ENCODE data around the gene MAML3.

The MAML3 gene

DNA sequence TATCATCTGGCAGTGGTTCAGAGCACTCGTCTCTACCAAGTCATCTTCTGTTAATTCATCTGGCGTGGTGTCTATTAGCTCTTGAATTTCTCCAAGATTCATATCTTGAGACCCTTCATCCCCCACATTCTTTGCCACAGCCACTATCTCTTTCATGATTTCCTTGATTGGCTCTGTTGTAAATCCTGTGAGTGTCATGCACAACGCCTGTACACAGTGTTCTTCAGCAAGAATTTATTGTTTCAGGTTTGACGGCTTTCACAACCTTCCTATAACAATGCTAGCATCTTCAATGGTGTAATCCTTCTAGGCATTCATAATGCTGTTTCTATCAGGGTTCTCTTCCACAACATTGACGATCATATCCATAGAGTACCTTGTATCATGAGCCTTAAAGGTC is 457.5 kb downstream of the MAML3 start:
- no peak overlapping the region for H3K27ac Mint-ChIP-seq
- no peaks in the 10 kb centered on the region for H3K4me1 Mint-ChIP-seq (ENCODE audit: low read depth)
- H3K4me3 Mint-ChIP-seq = no peak overlapping the region
- peaks cover 4% of the 10 kb centered on the region for H3K9me3 Mint-ChIP-seq
- H3K36me3 Mint-ChIP-seq (ENCODE audit: low read depth) = no peaks in the 10 kb centered on the region
- DNase-seq = no peak
- no peaks in the 10 kb centered on the region for H3K27me3 Mint-ChIP-seq

DNA sequence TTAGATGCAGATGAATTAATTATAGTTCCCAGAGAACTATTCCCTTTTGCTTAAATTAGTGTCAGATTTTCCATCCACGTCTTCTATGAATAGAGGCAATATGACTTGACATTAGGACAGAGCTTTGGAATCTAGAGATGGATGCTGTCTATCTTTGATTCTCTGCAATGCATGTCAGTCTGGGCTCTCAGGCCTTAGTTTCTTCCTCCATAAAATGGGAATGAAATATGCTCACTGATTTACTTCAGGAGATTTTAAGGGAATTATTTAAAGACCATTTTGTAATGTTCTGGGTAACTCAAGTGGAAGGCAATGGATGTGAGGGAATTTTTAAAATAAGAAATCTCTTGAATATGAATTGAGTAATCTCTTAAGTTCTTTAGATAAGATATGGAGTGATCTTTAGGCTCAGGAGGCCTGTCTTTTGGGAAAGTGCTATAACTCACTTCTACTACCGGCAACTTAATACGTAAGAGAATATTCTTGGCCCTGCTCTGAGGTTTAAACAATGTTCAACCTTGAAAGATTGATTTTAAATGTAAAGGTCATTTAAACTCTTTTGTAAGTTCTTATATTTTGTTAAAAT is 459.4 kb downstream of the MAML3 start:
- H3K4me3 Mint-ChIP-seq = no peak overlapping the region
- peaks cover 4% of the 10 kb centered on the region for H3K9me3 Mint-ChIP-seq
- no peaks in the 10 kb centered on the region for H3K4me1 Mint-ChIP-seq (ENCODE audit: low read depth)
- DNase-seq = no peak
- H3K27ac Mint-ChIP-seq = no peak overlapping the region
- no peaks in the 10 kb centered on the region for H3K36me3 Mint-ChIP-seq (ENCODE audit: low read depth)
- H3K27me3 Mint-ChIP-seq = no peaks in the 10 kb centered on the region

DNA sequence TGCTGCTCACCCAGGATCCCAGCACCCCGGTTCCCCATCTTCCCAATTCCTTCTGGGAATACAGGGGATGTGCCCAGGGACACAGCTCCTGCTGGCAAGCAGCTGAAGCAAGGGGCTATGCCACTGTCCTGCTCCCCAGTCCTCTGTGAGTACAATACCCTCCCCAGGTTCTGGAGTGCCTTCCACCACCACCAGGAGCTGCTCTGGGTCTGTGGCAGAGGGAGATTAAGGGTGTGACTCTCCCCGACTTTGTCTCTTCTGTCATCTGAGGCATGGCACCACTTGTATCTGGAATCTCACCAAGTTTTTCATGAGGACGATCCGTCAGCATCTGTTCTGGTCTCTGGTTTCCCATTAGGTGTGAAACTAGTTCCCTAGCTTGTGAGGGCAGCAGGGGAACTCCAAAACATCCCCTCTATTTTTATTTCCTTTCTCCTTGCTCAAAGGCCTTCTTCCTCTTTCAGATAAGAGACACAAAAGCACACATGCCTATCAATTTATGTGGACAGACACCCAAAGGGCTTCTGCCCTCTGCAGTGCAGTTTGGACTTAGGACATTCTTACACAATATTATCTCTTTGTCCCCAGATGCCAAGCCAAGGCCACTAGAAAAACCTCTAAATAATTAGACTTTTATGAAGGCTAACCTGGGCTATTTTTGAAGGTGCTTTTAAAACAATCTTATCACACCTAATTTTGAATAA is 461.5 kb downstream of the MAML3 start:
- Mint-ChIP-seq H3K9me3 (peaks cover 2% of the 10 kb centered on the region), H3K4me1 (ENCODE audit: low read depth) (no peaks in the 10 kb centered on the region), H3K36me3 (ENCODE audit: low read depth) (no peaks in the 10 kb centered on the region), H3K27ac (no peak overlapping the region), H3K27me3 (no peaks in the 10 kb centered on the region), H3K4me3 (no peak overlapping the region)
- no peak for DNase-seq

DNA sequence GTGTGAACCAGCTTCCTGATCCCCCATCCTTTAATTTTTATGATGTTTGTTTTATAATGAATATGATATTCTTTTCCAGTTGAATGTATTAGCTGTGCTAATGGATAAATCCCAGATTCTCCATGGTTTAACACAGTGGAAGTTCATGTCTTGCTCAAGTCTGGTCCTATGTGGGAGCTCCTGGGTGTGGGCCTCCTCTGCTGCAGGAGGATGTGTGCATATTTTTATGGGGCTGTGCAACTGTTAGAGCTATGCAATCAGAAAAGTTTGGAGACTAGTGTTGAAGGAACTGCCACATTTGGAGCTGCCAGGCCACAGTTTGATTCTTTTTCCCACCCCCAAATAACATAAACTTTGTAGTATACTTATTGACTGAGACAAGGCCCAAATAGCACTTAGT is 463.6 kb downstream of the MAML3 start:
- Mint-ChIP-seq H3K27ac (no peak overlapping the region), H3K9me3 (no peaks in the 10 kb centered on the region), H3K4me3 (no peak overlapping the region), H3K27me3 (no peaks in the 10 kb centered on the region), H3K36me3 (ENCODE audit: low read depth) (no peaks in the 10 kb centered on the region), H3K4me1 (ENCODE audit: low read depth) (peaks cover under 1% of the 10 kb centered on the region)
- no peak for DNase-seq

DNA sequence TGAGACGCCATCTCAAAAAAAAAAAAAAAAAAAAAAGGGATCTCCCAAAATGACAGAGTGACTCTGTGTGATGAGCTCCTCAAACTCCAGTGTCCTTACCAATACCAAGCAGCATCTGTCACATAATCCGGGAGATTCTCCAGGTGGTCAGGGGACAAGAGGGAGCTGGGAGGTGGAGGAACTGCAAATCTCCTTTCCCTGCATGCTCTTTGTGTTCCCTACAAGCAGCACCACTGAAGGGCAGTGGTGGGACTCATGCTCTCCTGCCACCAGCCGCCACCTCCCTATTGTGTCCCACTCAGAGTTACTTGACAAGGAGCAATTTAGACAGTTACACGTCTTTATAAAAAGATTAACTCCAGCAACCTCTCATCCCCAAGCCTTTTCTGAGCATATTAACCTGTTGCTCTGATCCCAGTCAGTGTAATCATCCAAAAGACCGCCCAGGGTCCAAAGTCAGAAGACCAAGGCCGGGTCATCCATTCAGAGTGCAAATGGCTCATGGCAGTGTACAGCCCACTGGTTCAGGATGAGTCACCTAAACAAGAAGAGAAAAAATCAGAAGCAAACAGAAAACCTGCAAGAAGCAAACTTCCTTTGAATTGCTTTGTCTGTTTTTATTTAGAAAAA is 464.8 kb downstream of the MAML3 start:
- Mint-ChIP-seq H3K36me3 (ENCODE audit: low read depth) (peaks cover 5% of the 10 kb centered on the region), H3K27ac (no peak overlapping the region), H3K4me3 (no peak overlapping the region), H3K9me3 (peaks cover 3% of the 10 kb centered on the region), H3K27me3 (no peaks in the 10 kb centered on the region), H3K4me1 (ENCODE audit: low read depth) (peaks cover 4% of the 10 kb centered on the region)
- DNase-seq = no peak

DNA sequence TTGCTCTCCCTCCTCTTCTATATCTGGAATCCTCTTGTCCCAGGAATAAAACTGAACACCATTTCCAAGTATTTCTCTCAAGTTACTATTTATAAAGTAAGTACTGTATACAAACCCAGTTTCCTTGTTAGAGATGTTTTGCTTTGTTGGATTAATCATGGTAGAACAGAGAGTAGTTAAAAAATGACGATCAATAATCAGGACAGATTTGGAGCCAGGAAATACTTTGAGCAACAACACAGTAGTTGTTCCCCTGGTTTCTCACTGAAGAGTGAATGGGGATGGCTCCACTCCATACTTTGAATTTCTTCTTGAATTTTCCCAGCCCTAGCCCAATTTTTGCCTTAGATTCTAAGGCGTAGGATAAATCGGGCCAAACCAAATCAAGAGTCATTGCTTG is 467.0 kb downstream of the MAML3 start:
- no peak overlapping the region for H3K4me3 Mint-ChIP-seq

DNA sequence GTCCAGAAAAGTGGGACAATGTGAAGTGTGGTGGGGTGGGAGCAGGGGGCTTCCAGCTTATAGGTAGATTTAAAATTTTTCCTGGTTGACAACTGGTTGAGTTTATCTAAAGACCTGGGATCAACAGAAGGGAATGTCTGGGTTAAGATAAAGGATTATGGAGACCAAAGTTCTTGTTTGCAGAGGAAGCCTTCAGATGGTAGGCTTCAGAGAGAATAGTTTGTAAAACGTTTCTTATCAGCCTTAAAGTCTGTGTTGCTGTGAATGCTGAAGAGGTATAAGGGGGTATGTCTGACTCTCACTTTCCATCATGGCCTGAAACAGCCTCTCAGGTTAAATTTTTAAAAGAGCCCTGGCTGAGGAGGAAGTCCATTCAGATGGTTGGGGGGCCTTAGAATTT is 467.9 kb downstream of the MAML3 start:
- Mint-ChIP-seq H3K9me3 (peaks cover 3% of the 10 kb centered on the region), H3K36me3 (ENCODE audit: low read depth) (peaks cover 5% of the 10 kb centered on the region), H3K27ac (no peak overlapping the region), H3K4me3 (no peak overlapping the region), H3K4me1 (ENCODE audit: low read depth) (peaks cover 6% of the 10 kb centered on the region), H3K27me3 (no peaks in the 10 kb centered on the region)
- DNase-seq = no peak

More for the DNA sequence above, 467.0 kb downstream of the MAML3 start:
- Mint-ChIP-seq H3K27me3 (no peaks in the 10 kb centered on the region), H3K4me1 (ENCODE audit: low read depth) (peaks cover 6% of the 10 kb centered on the region), H3K27ac (no peak overlapping the region), H3K36me3 (ENCODE audit: low read depth) (peaks cover 5% of the 10 kb centered on the region), H3K9me3 (peaks cover 3% of the 10 kb centered on the region)
- DNase-seq = no peak

DNA sequence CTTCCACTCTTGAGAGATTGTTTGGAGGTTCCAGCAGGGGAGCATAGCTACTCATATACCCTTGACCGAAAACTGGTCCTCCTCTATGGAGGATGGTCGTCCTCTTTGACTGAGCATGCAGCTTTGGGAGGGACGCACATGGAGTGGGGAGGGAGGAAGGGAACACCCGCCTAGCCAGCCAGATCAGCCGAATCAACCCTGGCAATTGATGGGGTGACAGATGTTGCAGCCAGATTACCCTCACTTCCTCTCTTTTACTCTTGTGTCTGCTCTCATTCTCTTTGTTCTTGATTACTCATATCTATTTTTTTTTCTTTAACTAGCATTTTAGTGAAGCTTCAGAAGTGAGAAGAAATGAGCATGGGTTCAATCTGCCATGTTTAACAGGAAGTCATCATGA is 468.8 kb downstream of the MAML3 start:
- no peaks in the 10 kb centered on the region for H3K27me3 Mint-ChIP-seq
- H3K4me3 Mint-ChIP-seq = no peak overlapping the region
- H3K4me1 Mint-ChIP-seq (ENCODE audit: low read depth) = peaks cover 6% of the 10 kb centered on the region
- H3K9me3 Mint-ChIP-seq = peaks cover 3% of the 10 kb centered on the region
- no peak for DNase-seq
- peaks cover 5% of the 10 kb centered on the region for H3K36me3 Mint-ChIP-seq (ENCODE audit: low read depth)
- no peak overlapping the region for H3K27ac Mint-ChIP-seq

DNA sequence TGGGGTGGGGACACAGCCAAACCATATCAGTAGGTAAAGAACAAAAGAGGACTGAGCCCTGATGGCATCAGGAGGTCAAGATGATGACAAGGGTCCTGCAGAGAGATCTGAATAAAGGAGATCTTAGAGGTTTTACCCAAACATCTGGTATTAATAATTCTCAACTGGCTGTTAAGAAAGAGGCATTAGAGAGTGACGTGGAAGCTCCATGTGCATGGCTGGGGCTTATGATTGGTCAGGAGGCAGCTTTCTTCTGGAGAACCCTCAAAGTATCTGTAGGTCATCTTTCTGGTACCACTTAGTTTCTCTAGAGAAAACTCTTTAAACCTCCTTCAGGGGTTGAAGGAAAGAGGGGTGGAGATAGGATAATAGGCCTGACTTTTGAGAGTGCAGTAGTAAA is 469.6 kb downstream of the MAML3 start:
- Mint-ChIP-seq H3K27me3 (no peaks in the 10 kb centered on the region), H3K9me3 (peaks cover 3% of the 10 kb centered on the region), H3K4me3 (no peak overlapping the region), H3K27ac (no peak overlapping the region), H3K36me3 (ENCODE audit: low read depth) (peaks cover 5% of the 10 kb centered on the region), H3K4me1 (ENCODE audit: low read depth) (peaks cover 6% of the 10 kb centered on the region)
- no peak for DNase-seq

DNA sequence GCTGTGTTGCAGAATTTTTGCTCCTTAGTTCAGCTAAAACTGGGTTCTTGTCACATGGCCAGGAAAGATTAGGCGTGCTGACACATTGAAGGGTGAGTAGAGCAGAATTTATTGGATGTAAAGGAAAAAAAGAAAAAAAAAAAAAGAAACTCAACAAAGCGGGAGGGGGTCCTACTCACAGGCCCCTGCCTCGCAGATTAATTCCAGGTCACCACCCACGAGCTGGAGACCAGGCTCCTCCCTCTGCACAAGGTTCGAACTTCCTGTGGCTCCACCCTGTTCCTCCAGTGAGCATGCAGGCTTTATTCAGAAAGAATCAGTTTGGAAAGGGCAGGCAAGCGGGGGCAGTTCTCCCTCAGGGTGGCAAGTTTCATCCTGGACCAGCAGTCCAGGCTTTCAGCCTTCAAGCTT is 471.2 kb downstream of the MAML3 start:
- no peak overlapping the region for H3K27ac Mint-ChIP-seq
- no peak overlapping the region for H3K4me3 Mint-ChIP-seq
- peaks cover 7% of the 10 kb centered on the region for H3K36me3 Mint-ChIP-seq (ENCODE audit: low read depth)
- H3K9me3 Mint-ChIP-seq = peaks cover 3% of the 10 kb centered on the region
- peaks cover 6% of the 10 kb centered on the region for H3K4me1 Mint-ChIP-seq (ENCODE audit: low read depth)
- DNase-seq = no peak
- no peaks in the 10 kb centered on the region for H3K27me3 Mint-ChIP-seq

DNA sequence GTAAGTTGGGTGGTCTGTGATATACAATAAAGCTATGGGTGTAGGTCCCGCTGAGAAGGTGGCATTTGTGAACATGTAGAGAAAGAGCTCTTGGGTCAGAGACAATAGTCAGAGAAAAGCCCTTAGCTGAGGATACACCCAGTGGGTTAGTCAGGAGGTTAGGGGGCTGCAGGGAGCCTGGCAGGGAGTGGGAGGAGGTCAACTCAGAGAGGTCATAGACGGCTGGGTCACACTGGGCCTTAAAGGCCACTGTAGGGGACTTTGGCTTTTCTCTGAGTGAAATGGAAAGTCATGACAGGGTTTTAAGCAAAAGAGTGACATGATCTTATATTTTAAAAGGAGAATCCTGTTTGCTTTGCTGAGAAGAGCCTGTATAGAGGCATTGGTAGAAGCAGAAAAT is 471.7 kb downstream of the MAML3 start:
- peaks cover 7% of the 10 kb centered on the region for H3K36me3 Mint-ChIP-seq (ENCODE audit: low read depth)
- H3K27ac Mint-ChIP-seq = no peak overlapping the region
- no peak overlapping the region for H3K4me3 Mint-ChIP-seq
- no peaks in the 10 kb centered on the region for H3K27me3 Mint-ChIP-seq
- DNase-seq = no peak
- H3K4me1 Mint-ChIP-seq (ENCODE audit: low read depth) = peaks cover 6% of the 10 kb centered on the region
- peaks cover 3% of the 10 kb centered on the region for H3K9me3 Mint-ChIP-seq

DNA sequence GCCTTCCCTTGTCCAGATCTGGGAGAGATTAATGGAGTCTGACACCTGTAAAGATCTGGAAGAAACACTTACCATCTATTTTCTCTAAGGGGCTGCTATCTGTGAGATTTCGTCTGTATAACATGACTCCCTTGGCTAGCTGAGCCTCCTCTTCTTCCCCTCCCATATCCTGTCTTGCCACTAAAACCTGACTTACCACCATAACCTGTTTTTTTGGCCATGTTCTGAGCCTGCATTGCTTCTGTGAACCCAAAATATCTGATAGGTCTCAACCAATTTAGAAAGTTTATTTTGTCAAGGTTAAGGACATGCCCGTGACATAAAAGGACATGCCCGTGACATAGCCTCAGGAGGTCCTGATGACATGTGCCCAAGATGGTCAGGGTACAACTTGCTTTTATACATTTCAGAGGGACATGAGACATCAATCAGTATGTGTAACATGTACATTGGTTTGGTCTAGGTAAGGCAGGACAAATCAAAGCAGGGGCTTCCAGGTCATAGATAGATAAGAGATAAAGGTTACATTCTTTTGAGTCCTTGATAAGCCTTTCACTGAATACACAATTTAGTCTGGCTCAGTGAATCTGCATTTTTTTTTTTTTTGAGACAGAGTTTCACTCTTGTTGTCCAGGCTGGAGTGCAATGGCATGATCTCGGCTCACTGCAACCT is 476.9 kb downstream of the MAML3 start:
- Mint-ChIP-seq H3K4me3 (no peak overlapping the region), H3K9me3 (no peaks in the 10 kb centered on the region), H3K4me1 (ENCODE audit: low read depth) (no peaks in the 10 kb centered on the region), H3K27me3 (no peaks in the 10 kb centered on the region), H3K27ac (no peak overlapping the region), H3K36me3 (ENCODE audit: low read depth) (peaks cover 2% of the 10 kb centered on the region)
- DNase-seq = no peak

DNA sequence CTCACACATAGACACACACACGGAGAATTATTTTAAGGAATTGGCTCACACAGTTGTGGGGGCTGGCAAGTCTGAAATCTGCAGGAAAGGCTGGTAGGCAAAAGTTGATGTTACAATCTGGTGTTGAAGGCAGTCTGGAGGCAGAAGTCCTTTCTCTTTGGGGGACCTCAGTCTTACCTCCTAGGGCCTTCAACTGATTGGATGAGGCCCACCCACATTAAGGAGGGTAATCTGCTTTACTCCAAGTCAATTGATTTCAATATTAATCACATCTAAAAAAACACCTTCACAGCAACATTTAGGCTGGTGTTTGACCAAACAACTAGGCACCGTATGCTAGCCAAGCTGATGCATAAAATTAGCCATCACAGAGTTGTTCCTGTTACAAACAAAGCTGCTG is 477.6 kb downstream of the MAML3 start:
- Mint-ChIP-seq H3K27ac (no peak overlapping the region), H3K36me3 (ENCODE audit: low read depth) (peaks cover 2% of the 10 kb centered on the region), H3K27me3 (no peaks in the 10 kb centered on the region), H3K4me3 (no peak overlapping the region), H3K4me1 (ENCODE audit: low read depth) (no peaks in the 10 kb centered on the region), H3K9me3 (no peaks in the 10 kb centered on the region)
- no peak for DNase-seq

DNA sequence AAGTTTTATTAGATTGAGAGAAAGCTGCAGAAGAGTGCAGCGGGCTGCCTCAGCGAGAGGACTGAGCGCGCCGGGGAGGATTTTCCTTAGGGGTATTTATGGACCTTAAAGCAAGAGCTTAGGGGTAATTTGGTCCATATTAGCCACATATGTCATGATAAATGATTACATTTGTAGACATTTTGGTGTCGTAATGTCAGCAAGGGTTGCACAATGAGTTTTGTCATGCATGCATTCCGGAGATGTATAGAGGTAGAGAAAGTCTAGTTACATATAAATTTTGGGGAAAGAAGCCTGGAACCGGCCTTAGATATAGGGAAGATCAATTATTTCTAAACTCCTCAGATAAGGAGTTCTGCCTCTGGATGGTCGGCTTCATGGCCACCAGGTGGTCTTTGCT is 478.3 kb downstream of the MAML3 start:
- Mint-ChIP-seq H3K36me3 (ENCODE audit: low read depth) (peaks cover 2% of the 10 kb centered on the region), H3K9me3 (no peaks in the 10 kb centered on the region), H3K27me3 (no peaks in the 10 kb centered on the region), H3K4me1 (ENCODE audit: low read depth) (no peaks in the 10 kb centered on the region), H3K27ac (no peak overlapping the region), H3K4me3 (no peak overlapping the region)
- no peak for DNase-seq
